Measurements from ENCODE around the gene PIP5KL1.

GRCh38 chr9:127953768-127954505 is 23.4 kb upstream of the PIP5KL1 start:
- TF ChIP-seq POLR2A (IDR thresholded peaks at IDR 0.05), result no peak
- no peak for TF ChIP-seq CTCF (IDR thresholded peaks at IDR 0.05)
- TF ChIP-seq EP300 (IDR thresholded peaks at IDR 0.05), result no peak
- TF ChIP-seq POLR2AphosphoS5 (IDR thresholded peaks at IDR 0.05), result no peak
